VCaP (cell line): Measurements from ENCODE around the gene ST6GALNAC1.
"Not testable (repeated sequence)": the region's sequence is repeated elsewhere in the genome, so short reads cannot be mapped to it uniquely, and the experiment has no call there.

Experiments used
- H3K27ac ChIP-seq: fragments of 450-650 bp; 2 replicates; pipeline ENCODE4 v1.5.1; 2017
- CTCF ChIP-seq: fragments of 450-650 bp; conservative IDR thresholded peaks from 2 replicates; pipeline ENCODE4 v1.5.1; 2017; ENCODE audit warnings: mild to moderate bottlenecking, moderate library complexity

Gene ST6GALNAC1

DNA sequence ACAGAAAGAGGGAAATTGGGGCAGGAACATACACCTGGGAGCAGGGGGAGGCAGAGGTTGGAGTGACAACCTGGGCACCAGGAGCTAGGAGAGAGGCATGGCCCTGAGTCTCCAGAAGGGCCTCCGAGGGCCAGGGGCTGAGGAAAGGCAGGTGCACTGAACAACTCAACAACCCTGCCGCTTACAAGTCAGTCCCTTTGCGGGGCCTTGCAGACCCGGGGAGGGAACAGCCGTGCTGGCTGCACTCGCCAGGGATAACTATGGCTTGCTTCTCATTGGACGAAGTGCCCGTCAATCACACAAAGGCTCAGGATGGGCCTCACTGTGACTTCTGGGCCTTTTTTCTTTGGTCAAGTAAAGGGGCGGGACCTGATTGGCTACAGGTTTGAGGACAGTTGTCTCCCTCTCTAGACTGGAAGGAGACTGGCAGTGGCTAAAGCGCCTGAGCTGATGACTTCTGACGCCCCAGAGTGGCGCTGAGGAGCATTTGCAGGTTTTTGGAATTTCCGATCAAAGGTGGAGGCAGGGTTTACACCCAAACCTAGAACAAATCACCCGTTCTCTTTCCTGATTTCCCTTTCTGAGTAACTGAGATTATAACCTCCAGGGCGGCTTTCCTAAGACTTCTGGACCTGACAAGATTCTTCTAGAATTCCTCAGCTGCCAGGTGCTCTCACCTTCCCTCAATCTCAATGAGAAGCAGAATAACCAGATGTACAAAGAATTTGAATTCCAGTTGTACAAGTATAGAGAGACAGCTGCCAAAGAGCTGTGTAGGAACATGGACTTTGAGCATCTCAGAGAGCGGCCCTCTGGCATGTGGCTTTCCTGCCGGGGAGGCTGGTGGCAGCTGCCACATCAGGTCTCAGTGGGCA is 30.3 kb downstream of the ST6GALNAC1 start:
- H3K27ac ChIP-seq, result no peak overlapping the region
- TF ChIP-seq CTCF, result no peak

- H3K27ac ChIP-seq, result no peak overlapping the region
- no peak for TF ChIP-seq CTCF
Measured at GRCh38 chr17:76612465-76612864, 31.1 kb downstream of the ST6GALNAC1 start.

GRCh38 chr17:76611758-76612157 is 31.8 kb downstream of the ST6GALNAC1 start:
- TF ChIP-seq CTCF, result no peak
- no peak overlapping the region for H3K27ac ChIP-seq

DNA sequence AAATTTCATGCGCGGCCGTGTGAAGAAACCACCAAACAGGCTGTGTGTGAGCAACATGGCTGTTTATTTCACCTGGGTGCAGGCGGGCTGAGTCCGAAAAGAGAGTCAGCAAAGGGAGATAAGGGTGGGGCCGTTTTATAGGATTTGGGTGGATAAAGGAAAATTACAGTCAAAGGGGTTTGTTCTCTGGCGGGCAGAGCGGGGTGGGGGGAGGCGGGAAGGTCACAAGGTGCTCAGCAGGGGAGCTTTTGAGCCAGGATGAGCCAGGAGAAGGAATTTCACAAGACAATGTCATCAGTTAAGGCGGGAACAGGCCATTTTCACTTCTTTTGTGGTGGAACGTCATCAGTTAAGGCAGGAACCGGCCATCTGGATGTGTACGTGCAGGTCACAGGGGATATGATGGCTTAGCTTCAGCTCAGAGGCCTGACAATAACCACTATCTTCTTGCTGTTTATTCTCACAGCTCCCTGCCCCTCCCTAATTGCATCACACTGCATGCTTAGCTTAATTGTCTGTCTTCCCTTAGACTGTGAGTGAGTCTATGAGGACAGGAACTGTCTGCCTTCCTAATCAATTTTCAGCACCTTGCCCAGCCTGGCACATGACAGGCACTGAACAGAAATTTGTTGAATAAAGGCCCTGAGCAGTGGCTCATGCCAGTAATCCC is 32.3 kb downstream of the ST6GALNAC1 start:
- not testable (repeated sequence) for H3K27ac ChIP-seq

DNA sequence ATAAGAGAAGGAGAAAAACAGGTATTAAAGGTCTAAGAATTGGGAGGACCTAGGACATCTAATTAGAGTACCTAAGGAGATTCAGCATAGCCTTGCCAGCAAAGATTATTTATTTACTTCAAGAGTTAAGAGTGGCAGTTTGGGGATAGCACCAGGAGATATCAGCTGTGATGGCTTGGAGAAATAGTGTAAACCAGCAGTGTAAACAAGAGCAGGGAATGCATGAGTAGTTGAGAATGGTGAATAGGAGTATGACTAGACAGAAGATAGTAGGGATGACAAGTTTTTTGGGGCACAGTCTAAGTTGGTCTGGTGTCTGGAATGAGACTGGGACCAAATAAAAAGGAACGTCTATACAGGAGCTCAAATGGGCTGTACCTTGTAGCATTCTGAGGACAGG is 36.9 kb downstream of the ST6GALNAC1 start:
- not testable (repeated sequence) for H3K27ac ChIP-seq

- no peak overlapping the region for H3K27ac ChIP-seq
- no peak for TF ChIP-seq CTCF
Measured at GRCh38 chr17:76601065-76601464, 42.5 kb downstream of the ST6GALNAC1 start.

- no peak overlapping the region for H3K27ac ChIP-seq
- no peak for TF ChIP-seq CTCF
Measured at GRCh38 chr17:76599694-76600460, 43.7 kb downstream of the ST6GALNAC1 start.

DNA sequence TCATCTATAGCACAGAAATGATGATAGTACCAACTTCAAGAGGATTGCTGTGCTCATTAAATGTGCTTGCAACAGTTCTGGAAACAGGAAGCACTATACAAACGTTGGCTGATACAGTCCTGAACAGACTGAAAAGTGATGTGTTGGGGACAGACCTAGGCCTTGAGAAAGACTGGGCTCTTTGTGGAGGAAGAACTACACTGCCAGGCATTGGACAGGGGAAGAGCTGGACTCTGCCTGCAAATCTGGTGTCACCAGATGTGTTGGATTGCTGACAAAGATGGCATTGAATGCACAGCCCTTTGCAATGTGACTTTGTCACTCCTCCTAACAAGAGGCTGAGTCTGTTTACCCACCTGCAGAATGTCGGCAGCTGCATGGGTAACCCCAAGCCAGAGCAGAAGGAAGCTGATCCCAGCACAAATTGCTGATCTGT is 45.5 kb downstream of the ST6GALNAC1 start:
- H3K27ac ChIP-seq, result no peak overlapping the region
- TF ChIP-seq CTCF, result no peak
